ENCODE results near the gene KCNQ1.

Gene KCNQ1

GRCh38 chr11:2462543-2462985 is 17.8 kb downstream of the KCNQ1 start:
- no peak for DNase-seq

GRCh38 chr11:2462986-2463765 is 18.4 kb downstream of the KCNQ1 start:
- no peak for DNase-seq

- no peak for DNase-seq
Measured at GRCh38 chr11:2463766-2464277, 19.0 kb downstream of the KCNQ1 start.

GRCh38 chr11:2464451-2465165 is 19.8 kb downstream of the KCNQ1 start:
- DNase-seq: no peak

DNA sequence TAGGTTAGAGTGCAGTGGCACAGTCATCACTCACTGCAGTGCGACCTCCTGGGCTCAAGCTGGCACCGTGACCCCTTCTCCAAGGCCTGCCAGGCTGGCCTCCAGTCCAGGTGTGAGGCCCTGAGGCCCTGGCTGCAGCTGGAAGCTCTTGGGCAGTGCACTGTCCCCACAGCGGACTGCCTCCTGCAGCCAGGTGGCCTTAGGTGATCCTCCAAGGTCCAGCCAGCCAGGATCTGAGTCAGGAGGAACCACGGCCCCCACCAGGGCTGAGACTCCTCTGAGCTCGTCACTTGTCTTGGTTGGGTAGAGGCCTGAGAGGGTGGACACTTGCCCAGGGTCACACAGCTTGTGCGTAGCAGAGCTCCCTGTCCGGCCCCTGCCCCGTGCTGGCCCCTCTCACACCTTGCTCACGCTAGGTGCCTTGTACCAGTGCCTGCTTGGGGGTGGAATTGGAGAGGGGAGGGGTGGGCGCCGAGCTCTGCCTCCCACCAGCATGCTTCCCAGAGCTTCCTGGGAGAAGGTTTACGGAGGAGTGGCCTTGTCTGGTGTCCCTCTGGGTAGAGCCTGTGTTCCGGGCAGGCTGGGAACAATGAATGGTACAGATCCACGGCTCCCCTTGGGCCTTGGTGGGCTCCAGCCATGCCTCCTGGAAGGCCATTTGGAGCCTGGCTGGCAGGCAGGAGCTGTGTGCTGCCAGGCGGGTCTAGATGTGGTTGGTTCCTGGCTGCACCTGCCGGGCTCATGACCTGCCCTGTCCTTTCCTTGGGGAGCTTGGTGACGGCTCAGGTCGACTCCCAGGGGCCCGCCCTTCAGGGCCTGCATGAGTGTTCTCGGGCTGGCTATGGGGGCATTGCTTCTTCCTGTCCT is 20.6 kb downstream of the KCNQ1 start:
- DNase-seq: no peak

DNA sequence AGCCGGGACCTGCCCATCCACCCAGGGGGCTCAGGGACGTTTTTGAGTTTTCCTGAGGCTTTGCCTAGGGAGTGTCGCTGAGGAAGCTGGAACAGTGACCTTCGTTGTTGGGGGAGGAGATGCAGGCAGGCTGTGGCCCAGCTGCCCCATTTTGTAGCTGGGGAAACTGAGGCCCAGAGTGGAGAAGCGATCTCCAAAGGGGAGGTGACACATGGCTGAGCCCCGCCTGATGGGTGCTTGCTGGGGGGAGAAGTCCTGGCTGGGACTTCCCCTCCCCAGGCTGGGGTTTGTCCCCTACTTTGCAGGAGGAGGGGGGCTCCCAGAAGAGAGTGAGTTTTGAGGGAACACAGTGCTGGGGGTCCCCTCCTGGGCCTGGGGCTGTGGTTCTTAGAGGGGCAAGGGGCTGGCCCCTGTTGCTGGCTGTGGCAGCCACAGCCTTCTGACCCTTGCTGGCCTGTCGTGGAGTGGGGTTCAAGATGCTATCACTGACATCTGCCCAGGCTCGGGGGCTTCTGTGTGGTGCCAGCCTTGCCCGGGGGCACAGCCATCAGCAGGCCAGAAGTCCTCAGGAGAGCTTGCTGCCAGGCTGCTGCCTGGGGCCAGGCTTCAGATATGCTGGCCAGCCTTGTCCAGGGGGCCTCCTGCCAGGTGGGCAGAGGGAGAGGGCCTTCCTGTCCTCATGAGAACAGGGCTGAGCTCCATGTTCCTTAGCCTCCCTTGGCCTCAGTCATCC is 21.4 kb downstream of the KCNQ1 start:
- no peak for DNase-seq

GRCh38 chr11:2466869-2467694 is 22.3 kb downstream of the KCNQ1 start:
- DNase-seq: peak; percentile 72

GRCh38 chr11:2467695-2468055 is 22.9 kb downstream of the KCNQ1 start:
- DNase-seq: no peak

DNA sequence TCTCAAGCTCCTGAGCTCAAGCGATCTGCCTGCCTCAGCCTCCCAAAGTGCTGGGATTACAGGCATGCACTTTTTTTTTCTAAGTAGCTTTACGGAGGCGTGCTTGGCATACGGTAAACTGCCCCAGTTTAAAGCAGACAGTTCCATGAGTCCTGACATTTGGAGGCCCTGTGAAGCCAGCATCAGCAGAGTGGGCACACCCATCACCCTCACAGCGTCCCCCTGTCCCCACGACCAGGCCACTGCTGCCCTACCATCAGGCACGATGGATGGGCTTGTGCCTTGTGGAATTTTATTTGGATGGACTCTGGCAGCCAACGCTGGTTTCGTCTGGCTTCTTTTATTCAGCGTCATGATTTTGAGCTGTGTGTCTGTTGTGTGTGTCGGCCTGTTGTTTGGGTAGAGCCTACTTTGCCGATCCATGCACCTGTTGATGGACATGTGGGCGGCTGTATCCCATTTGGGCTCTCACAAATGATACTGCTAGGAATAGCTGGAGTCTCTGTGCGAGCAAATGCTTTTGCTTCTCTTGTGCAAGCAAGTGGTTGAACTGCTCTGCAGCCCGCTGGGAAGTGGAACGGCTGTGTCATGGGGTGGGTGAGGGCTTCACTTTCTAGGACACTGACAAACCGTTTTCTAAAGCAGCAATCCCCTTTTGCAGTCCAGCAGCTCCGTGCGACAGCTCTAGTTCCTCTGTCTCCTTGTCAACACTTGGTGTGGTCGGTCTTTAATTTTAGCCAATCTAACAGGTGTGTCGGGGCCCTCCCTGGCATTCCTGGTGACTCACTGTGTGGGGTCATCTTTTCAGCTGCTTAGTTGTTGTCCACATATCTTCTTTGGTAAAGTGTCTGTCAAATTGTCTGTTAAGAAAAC is 23.8 kb downstream of the KCNQ1 start:
- DNase-seq: no peak

- DNase-seq: no peak
Measured at GRCh38 chr11:2470495-2470894, 25.7 kb downstream of the KCNQ1 start.

DNA sequence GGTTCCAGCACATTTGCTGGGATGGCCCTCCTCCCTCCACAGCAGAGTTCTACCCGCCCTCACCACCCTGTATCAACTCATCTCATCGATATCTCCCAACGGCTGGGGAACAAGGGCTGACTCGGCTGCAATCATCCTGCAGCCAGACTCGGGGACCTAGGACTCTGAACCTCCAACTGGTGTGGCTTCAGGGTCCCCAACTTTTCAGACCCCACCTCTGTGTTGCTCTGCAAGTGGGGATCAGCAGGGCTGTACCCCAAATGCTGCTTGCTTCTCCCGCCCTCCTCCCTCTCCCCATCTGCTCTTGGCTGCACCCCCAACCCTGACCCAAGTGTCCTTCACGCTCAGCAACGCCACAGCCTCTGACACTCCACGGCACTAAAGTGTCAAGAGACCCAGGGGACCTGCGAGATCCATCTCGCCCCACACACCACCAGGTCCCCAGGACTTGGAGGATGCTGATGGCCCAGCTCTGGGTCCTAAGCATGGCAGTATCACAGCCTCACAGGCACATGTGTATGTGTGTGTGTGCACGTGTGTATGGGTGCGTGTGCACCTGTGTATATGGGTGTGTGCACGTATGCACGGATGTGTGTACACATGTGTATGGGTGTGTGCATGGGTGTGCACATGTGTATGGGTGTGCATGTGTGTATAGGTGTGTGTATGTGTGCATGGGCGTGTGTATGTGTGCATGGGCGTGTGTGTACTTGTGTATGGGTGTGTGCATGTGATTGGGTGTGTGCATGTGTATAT is 26.4 kb downstream of the KCNQ1 start:
- DNase-seq: no peak

GRCh38 chr11:2471804-2472096 is 26.9 kb downstream of the KCNQ1 start:
- DNase-seq: no peak

DNA sequence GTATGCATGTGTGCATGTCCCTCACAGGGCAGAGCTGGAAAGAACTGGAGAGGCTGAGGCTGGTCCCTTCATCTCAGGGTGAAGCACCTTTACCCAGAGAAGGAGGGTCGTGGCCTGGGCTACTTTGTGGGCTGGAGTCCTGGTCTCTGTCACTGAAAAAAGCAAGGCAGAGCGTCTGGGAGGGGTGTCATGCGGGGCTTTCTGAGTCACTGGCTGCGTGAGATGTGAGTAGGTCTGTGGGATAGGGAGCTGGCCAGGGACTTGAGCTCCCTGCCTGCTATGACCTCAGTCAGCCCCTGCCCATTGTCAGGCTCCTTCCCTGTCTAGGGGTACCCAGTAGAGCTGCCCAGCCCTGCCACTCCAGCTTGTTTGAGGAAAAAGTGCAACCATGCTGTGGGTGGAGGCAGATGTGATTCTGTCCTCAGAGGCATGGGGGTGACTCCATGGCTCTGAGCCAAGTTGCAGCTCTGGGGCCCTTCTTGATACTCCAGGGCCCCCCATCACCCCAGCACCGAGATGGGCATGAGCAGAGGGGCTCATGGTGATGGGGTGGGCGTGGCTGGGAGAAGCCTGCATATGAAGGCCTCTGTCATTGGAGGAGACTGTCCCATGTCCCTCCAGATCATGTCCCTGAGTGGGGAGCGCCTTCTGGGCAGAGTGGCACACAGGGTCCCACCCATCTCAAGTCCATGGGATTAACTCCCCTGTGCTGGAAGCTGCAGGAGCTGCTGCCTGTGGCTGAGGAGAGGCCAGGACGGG is 27.8 kb downstream of the KCNQ1 start:
- no peak for DNase-seq

- no peak for DNase-seq
Measured at GRCh38 chr11:2473361-2474058, 28.7 kb downstream of the KCNQ1 start.

DNA sequence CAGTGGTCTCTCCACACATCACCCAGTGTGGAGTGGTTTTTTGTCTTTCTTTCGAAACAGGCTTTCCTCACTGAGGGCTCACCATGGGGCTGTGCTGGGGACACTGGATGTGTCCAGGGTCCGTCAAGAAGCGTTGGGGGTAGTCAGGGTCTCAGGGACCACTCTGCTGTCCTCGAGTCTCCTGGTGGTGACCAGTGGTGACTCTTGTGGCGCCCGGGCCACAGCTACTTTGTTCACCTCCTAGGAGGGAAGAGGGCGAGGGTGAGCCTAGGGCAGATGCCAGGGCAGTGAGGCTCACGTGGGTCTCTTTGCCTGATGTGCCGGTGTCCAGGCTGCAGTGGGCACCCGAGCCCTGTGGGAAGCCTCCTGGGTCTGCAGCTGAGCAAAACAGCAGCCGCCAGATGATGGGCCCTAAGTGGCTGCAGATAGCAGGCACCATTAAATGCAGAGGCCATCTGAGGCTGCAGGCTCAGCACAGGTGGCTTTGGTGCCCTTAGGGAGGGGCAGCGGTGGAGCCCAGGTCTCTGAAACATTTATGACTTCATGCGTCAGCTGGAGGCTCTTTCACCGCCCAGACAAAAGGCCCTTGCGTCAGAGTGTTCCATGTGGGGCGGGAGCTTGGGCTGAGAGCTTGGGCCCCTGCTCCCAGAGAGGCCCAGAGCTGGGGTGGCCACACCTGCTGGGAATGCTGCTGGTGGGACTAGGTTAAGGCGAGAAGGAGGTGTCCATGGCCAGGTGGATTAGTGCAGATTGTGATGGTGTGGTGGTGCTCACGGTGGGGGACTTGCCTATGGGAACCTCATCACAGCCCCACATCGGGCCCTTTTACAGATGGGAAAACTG is 29.5 kb downstream of the KCNQ1 start:
- no peak for DNase-seq

GRCh38 chr11:2475136-2475918 is 30.5 kb downstream of the KCNQ1 start:
- no peak for DNase-seq

- no peak for DNase-seq
Measured at GRCh38 chr11:2477254-2477653, 32.4 kb downstream of the KCNQ1 start.

Measured in CD4-positive, alpha-beta T cell treated with Interleukin-17A for 1 hour (primary cell).